HG02870 (cell line): ENCODE measurements around the gene GRID1.

ENCODE experiments used
- ATAC-seq: cut with Tn5 transposase; IDR thresholded peaks from one replicate; pipeline ENCODE4 v1.9.1; 2021; ENCODE audit warnings: mild to moderate bottlenecking, moderate library complexity; ENCODE audit not compliant: unreplicated experiment

GRID1 gene

DNA sequence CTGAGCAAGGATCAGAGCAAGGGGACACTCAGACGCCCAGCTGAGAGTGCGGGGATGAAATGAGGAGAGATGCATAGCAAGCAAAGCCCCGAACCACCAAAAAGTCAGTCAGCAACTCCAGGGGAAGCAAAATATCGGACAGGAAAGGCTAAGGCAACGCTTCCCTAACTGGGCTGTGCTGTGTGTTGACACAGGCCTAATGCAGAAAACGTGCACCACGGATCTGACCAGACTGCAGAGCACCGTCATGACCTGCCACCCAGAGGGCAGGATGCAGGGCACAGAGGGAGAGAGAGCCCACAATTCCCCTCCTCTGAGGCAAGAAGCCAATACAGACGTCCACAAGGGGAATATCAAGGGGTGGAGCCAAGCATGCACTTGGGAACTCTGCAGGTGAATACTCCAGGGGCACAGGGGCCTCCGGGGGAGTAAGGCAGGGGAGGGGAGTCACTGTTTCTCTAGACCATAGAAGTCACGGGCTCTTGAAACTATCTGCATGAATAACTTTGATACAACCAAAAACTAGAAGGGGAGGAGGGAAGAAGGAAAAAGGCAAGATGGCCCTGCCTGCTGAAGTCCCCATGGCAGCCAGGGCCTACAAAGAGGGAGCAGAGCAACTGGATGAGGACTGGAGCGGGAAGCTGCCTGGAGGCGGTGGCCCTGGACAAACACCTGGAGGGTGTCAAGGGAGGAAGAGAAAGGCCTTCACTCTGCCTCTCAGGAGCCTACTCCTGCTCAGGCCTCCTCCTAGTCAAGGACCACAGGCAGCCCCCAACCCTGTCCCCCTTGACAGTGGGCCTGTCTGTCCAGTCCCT lies 26.2 kb downstream of the GRID1 start:
- no peak for ATAC-seq

DNA sequence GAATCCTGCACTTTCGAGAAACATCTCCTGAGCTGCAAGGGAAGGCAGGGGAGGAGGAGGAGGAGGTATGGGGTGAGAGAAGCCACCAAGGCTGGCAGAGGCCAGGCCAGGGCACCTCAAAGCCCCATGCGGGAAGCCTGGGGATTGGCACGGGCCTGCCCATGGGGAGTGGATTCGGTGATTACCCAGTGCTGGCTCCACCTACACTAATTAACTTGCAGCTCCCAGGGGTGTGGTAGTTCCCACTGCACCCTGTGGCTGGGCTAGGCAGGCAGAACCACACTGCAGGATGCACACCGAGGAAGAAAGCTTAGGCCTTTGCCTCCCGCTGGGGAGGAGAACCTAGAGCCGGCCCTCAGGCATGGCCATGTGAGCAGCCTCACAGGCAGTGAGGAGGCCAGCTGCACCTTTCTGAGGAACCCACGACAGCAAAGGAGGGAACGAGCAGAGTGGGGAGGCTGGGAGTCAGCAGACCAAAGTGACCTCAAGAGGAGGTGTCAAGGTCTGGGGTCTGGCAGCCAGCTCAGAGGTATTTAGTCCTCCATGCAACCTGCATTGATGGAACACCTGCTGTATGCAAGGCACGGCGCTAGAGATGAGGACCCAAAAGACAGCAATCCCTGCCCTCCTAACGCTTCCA lies 27.2 kb downstream of the GRID1 start:
- no peak for ATAC-seq

DNA sequence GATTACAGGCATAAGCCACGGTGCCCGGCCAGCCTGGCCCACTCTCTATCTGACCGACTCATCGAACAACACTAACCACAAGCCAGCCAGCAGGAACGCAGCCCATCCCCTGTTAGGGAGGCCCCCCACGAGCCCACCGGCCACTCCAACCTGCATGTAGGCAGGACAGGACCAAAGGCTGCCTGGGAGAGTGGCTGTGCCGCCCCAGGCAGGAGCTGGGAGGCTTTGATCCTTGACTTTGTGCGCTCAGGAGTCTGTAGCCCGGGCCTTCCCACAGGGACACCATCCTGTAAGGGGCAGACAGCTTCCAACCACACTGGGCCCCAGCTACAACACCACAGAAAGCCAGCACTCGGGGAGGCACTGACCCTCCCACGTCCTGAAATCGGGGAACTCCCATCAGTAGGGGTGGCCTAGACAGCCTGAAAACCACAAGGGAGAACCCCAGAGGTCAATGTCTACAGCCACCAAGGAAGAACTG lies 29.4 kb downstream of the GRID1 start:
- ATAC-seq, result peak; percentile 87

DNA sequence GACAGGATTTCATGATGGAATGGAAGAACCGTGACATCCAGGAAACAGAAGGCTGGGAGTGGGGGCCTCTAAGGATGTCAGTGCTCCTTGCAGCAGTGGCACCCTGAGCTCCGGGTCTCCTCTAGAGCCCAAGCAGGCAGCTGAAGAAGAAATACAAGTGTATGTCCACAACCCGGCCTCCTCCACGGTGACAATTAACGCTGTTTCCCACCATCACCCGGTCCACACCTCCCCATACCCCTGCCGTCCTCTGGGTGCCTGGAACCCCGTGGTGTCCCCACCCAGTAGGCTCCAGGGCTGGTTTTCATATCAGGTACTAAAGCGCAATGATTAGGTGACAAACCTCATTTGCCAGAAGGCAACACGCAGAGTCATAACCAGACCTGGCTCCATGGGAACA lies 30.3 kb downstream of the GRID1 start:
- ATAC-seq, result no peak

DNA sequence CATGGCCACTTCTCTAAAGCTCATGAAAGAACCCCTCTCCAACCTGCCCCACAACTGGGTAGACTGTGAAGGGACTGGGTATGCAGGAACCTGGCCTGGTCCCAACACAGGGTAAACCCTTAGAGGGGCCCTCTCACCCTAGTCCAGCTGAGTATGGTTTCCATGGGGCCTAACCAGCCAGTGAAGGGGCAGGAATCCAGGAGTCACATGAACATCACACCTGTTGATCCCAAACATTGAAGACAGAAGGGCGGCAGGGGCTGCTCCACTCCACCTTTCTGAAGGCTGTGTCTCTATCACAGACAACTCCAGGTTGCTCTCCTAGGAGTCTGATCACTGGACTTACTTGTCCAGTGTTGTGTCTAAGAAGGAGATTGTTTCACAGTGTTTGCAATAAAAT lies 30.8 kb downstream of the GRID1 start:
- ATAC-seq, result no peak

DNA sequence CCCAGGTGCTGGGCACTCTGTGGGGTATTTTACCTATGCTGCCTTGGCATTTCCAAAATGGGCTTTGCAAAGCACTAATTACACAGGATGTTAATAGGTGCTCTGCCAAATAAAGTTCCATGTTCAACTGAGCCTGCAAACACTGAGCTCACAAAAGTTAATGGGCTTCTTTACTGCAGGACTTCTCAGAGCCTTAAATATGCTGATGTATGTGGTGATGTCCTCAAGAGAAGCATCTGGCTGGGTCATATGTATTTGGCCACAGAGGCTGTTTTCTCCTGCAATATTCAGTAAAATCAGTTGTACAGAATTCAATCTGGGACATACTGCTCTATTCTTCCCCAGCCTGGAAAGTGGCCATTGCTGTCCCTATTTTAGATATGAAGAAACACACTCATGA lies 31.3 kb downstream of the GRID1 start:
- no peak for ATAC-seq

- ATAC-seq, result no peak
Measured at GRCh38 chr10:86334488-86335085, 32.0 kb downstream of the GRID1 start.

GRCh38 chr10:86333826-86334487 lies 32.6 kb downstream of the GRID1 start:
- ATAC-seq, result no peak

DNA sequence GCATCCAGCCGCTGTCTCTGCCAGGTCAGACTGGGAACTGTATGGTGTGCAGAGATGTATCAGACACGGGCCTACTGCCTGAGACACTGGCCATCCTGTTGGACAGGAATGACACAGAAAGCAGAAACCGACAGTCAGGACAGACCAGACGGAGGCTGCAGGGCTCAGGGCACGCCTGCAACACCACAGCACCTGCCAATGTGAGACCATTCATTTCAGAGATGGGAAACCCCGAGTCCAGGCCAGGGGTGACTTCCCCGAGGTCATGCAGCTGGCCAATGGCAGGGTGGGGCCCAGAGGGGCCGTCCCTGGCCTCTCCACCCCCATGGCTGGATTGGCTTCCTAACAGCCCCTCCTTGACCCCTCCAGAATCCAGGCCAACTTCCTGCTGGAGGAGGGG lies 34.7 kb downstream of the GRID1 start:
- no peak for ATAC-seq

DNA sequence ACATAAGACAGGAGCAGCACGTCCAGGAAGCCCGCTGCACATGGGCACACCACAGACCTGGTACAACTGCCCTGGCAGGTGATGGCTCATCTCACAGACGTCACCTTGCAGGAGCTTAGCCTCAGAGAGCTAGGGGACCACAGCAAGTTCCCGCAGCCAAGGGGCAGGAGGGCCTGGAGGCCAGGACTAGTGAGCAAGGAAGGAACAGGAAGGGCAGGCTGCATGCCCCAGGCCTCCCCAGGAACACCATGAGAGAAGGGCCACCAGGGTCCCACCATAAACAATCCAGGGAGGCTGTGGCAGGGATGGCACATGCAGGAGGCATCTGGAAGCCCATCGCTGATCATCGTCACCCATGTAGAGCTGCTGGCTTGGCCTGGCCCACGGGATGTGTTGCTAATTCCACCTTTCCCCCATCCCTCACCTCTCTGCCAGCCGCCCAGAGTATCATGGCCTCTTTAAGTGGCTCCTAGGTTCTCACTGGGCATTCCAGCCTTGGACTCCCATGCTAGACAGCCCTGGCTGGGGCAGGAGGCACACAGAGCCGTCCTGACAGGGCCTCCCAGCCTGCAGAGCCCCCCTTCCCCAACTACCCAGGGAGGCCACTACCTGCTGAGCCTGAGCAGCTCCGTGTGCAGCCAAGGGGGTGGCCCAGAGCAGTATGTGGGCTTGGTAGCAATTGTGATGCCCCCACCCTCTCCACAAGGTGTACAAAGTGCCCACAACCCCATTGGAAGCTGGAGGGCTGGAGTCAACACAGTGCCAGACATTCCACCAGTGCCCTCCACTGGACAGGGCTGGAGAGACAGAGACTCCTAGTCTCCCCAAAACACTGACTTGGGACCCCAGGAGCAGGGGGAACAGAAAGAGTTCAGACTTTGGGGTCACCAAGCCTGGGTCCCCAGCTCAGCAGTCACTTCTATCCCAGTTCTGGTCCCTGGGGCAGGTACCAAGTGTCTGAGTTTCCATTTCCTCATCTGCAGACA lies 35.5 kb downstream of the GRID1 start:
- ATAC-seq, result no peak

- ATAC-seq, result no peak
Measured at GRCh38 chr10:86329896-86330680, 36.5 kb downstream of the GRID1 start.

DNA sequence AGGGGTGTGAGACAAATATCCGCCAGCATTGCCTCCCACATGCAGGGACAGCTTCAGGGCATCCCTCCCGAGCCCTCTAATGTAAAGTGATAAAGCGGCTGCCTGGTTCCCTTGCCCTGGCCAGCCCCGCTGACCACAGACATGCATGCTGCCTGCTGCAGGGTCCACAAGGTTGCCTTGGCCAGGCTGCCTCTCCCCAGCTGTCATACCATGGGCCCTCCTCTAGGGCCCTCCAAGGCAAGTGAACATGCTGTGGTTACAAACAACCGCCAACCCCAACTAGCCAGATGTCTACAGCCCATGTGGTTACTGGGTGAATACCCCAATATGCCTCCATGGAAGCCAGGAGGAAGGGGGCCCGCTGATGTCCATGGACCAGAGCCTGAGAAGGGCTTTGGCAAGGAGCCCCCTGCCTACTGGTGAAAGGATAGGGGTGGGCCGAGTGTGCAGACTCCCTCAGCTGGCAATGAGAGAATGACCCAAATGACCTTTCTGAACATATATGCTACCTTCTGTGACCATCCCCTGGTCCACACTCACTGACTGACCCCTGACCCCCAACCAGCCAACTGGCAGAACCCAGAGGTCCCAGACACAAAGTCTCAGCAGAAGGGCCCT lies 37.4 kb downstream of the GRID1 start:
- ATAC-seq, result no peak

- ATAC-seq, result no peak
Measured at GRCh38 chr10:86327954-86328725, 38.5 kb downstream of the GRID1 start.

DNA sequence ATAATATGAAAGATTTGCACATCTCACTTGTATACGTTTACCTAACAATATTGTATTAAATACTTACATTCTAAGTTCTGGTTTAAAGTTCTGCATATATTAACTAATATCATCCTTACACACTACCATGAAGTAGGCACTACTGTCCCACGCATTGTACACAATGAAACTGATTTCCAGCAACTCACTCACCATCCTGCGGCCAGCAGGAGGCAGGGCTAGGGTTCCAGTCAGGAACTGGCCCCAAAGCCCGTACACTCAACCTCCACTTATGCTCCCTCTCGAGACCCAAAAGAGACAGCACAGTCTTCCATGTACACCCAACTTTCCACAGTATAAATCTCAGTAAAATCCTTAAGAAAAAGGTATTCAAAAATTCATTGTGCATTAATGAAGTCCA lies 41.4 kb downstream of the GRID1 start:
- no peak for ATAC-seq

DNA sequence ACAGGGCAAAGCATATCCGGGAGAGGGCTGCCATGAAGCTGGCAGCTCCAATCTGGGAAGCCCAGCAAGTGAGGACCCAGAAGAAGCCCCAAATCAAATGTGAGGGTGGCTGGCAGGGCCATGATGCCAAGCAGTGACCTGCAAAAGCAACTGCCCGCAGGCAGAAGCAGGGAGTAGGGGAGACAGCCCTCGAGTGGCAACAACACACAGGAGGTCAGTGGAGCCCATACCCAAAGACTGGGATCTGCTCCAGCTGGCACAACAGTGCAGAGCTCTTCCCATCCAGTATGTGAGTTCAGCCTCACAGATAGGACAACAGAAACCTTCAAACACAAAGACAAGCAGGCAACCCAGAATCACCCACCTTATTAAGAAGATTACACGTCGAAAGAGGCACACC lies 45.0 kb downstream of the GRID1 start:
- no peak for ATAC-seq

DNA sequence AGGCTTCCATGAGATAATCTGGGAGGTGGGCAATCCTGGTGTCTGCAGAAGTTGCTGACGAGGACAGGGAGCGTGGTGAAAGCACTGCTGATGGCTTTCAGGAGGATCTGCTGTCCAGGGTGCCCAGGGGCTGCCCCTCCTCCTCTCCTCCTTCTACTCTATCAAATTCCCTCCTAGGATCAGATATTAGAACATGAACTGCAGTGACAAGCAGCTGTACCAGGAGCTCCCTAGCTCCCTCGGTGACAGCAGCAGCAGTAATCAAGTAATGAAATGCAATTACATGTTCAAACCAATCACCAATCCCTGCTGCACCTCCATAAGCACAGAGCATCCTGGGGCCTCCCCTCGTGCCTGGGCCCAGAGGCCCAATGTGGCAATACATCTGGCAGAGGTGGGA lies 46.9 kb downstream of the GRID1 start:
- no peak for ATAC-seq

DNA sequence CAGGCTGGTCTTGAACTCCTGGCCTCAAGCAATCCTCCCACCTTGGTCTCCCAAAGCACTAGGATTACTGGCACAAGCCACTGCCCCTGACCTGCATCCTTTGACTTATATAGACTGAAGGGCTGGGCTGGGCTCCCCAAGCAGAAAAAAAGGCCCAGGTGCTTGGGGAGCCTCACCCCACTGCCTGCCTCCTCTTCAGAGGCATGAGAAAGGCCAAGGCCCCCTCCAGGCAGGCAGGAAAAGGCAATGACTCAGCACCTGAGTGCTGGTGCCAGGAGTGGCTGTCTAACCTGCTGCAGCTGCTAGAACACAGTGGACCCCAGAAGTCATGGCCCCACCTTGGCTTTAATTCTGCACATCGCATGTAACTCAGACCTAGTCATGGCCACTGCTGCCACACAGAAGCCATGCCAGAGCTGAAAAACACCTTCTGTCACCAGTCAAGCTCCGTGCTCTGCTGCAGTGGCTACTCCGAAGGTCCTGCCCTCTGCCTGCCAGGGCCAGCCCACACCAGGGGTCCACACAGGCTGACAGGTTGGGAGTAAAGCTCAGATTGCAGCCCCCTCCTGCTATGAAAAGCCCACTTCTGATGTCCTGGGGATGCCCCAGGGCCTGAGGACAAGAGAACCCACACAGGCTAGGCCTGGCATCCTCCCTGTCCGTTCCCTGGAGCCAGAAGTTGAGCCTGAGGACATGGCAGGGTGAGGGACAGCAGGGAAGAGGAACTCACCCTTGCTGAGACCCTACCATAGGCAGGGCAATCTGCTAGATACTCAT lies 48.5 kb downstream of the GRID1 start:
- ATAC-seq, result no peak

DNA sequence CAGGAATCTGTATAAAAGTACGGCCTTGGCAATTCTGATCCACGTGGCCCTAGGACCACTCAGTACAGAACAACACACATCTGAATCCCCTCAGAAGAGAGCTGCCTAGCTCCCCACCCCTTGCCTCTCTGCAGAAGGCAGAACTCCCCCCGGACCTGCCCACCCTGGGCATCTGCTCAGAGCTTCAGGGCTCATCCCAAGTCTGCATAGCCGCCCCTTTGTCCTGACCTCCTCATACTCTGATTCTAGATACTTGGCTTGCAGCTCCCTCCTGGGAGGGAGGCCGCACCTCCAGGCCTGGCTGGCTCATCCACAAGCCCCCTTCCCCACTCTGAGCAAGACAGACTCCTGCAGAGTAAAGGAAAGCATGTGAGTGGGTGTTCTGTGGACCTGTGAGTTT lies 49.6 kb downstream of the GRID1 start:
- no peak for ATAC-seq
